Measurements from ENCODE around the gene SP100.

DNA sequence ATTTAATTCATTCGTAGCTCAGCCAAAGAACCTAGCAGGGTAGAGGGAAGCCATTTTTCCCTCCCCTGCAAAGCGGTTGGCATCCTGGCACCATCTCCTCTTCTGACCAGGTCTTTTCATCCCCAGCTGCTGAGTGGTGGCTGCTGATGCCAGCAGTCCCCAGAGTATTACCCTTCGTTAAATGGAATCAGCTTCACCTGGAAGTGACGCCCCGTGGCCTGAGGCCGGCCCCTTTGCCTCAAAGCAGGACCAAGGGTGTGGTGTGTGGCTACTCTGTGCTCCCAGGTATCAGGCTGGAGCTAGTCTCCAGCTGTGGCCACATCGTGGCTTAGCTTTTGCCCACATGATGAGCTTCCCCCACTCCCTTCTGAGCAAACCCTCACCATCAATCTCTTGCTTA is 12.3 kb upstream of the SP100 start:
- TF ChIP-seq EZH2 (IDR thresholded peaks at IDR 0.05; ENCODE audit: insufficient read depth, poor library complexity, severe bottlenecking): no peak
- TF ChIP-seq EZH2phosphoT487 (IDR thresholded peaks at IDR 0.05; ENCODE audit: insufficient read depth, low read depth): no peak

Measured in GM23248 (cell line).